Natural killer cell treated with Interleukin-12 subunit alpha and Interleukin-12 subunit beta and Interleukin-15 and Interleukin-18, amount 100 ng/mL, for 72 hours (primary cell): ENCODE data around the gene KLRC3. TPM values are rescaled to one million over a fixed set of nuclear protein-coding genes. Genes with fewer than 3 reads are reported as not detected.
"Not testable (repeated sequence)": the region's sequence is repeated elsewhere in the genome, so short reads cannot be mapped to it uniquely, and the experiment has no call there.

ENCODE experiments used
- ATAC-seq, 2 donors: fragments of 150-1000 bp; cut with Tn5 transposase in 1 of 2; sonication (Bioruptor Pico), chemical (Tn5 transposase) in 1 of 2; 2 replicates each; pipeline ENCODE4 v1.10.0; 2021
- DNase-seq: peaks from one replicate; pipeline ENCODE4 v3.0.0; 2022; ENCODE audit warnings: low spot score
- H3K27ac Mint-ChIP-seq, 2 donors: 1 replicate in 1 of 2; 2 replicates in 1 of 2; pipeline ENCODE4 v1.8.0; 2022; ENCODE audit warnings: mixed read lengths in 2 of 2, mild to moderate bottlenecking in 1 of 2, moderate library complexity in 1 of 2
- H3K27me3 Mint-ChIP-seq, 2 donors: 1 replicate in 1 of 2; 2 replicates in 1 of 2; pipeline ENCODE4 v1.8.0; 2022; ENCODE audit warnings: mixed read lengths in 2 of 2
- H3K36me3 Mint-ChIP-seq: one replicate; pipeline ENCODE4 v1.8.0; 2022; ENCODE audit warnings: mixed read lengths
- H3K4me1 Mint-ChIP-seq, 2 donors: 1 replicate in 1 of 2; 2 replicates in 1 of 2; pipeline ENCODE4 v1.8.0; 2022; ENCODE audit warnings: low read depth in 2 of 2, mixed read lengths in 2 of 2, mild to moderate bottlenecking in 1 of 2
- H3K4me3 Mint-ChIP-seq: one replicate; pipeline ENCODE4 v1.8.0; 2022; ENCODE audit warnings: mixed read lengths
- H3K9me3 Mint-ChIP-seq: 2 replicates; pipeline ENCODE4 v1.8.0; 2022; ENCODE audit warnings: mixed read lengths
- total RNA-seq, 2 donors: library from RNA; stranded (reverse); gene quantifications; one replicate each; pipeline ENCODE4 v1.2.3, GENCODE V29; 2022

KLRC3 gene
- total RNA-seq = 1 to 10 TPM; 7.9 to 9.6 TPM

- H3K27me3 Mint-ChIP-seq, H3K9me3 Mint-ChIP-seq, DNase-seq: not testable (repeated sequence)
- ATAC-seq = peak in 1 of 2 donors; percentile 54
- Mint-ChIP-seq H3K4me1 (peaks cover 4 to 12% of the 10 kb centered on the region in 2 donors), H3K27ac (peak within 1 kb of the TSS; percentile 43 to 81), H3K4me3 (peak within 1 kb of the TSS; percentile 84), H3K36me3 (peaks cover 13% of the 10 kb centered on the region)
Observed at GRCh38 chr12:10420334-10420733, at the start of gene KLRC3. TSS of gene KLRC3 (minus strand) at chr12:10420595. CDS start at chr12:10420550, 45 bp downstream.

GRCh38 chr12:10469701-10470100, 49.3 kb upstream of the KLRC3 start:
- Mint-ChIP-seq H3K27ac (no peak overlapping the region), H3K9me3 (peaks cover 10% of the 10 kb centered on the region), H3K27me3 (no peaks in the 10 kb centered on the region), H3K36me3 (peaks cover 35% of the 10 kb centered on the region), H3K4me3 (no peak overlapping the region), H3K4me1 (peaks cover 6 to 12% of the 10 kb centered on the region in 2 donors)
- ATAC-seq = no peak
- DNase-seq = no peak

- H3K27me3 Mint-ChIP-seq = no peaks in the 10 kb centered on the region
- peaks cover 63% of the 10 kb centered on the region for H3K36me3 Mint-ChIP-seq
- ATAC-seq (no peak), DNase-seq (no peak)
- peaks cover 6 to 14% of the 10 kb centered on the region in 2 donors for H3K4me1 Mint-ChIP-seq
- H3K27ac Mint-ChIP-seq = no peak overlapping the region
- peaks cover 20% of the 10 kb centered on the region for H3K9me3 Mint-ChIP-seq
- no peak overlapping the region for H3K4me3 Mint-ChIP-seq
Observed at GRCh38 chr12:10466311-10466710, 45.9 kb upstream of the KLRC3 start.

DNA sequence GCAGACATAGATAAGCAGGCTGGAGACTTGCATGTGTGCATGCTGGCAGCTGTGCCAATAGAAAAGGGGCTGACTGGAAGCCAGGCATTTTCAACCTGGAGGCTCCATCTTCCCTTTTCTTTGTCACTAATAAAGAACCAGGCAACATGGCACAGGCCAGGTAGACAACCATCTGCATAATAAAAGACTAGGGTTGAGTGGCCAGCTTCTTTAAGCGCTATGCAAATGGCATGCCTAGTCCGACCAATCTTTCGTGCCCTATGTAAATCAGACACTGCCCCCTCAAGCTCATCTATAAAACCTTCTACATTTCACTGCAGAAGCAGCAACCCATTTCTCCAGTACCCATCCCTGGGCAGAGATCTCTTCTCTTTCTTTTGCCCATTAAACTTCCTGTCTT, 37.4 kb upstream of the KLRC3 start:
- no peak overlapping the region for H3K4me3 Mint-ChIP-seq
- peaks cover 41% of the 10 kb centered on the region for H3K36me3 Mint-ChIP-seq
- H3K9me3 Mint-ChIP-seq = peaks cover 36% of the 10 kb centered on the region
- no peak for DNase-seq
- peaks cover 28 to 35% of the 10 kb centered on the region in 2 donors for H3K4me1 Mint-ChIP-seq
- no peak for ATAC-seq
- H3K27ac Mint-ChIP-seq = peak overlapping the region in 1 of 2 donors; percentile 8
- no peaks in the 10 kb centered on the region for H3K27me3 Mint-ChIP-seq

- H3K27ac Mint-ChIP-seq = peak overlapping the region; percentile 40 to 48
- H3K9me3 Mint-ChIP-seq = peaks cover 28% of the 10 kb centered on the region
- no peak for DNase-seq
- peaks cover 28 to 35% of the 10 kb centered on the region in 2 donors for H3K4me1 Mint-ChIP-seq
- H3K4me3 Mint-ChIP-seq = no peak overlapping the region
- ATAC-seq = no peak
- no peaks in the 10 kb centered on the region for H3K27me3 Mint-ChIP-seq
- H3K36me3 Mint-ChIP-seq = peaks cover 32% of the 10 kb centered on the region
Observed at GRCh38 chr12:10456856-10457255, 36.5 kb upstream of the KLRC3 start.

GRCh38 chr12:10455766-10456165, 35.4 kb upstream of the KLRC3 start:
- DNase-seq (no peak), ATAC-seq (no peak)
- Mint-ChIP-seq H3K9me3 (peaks cover 26% of the 10 kb centered on the region), H3K4me3 (no peak overlapping the region), H3K27ac (peak overlapping the region; percentile 72 to 85), H3K27me3 (no peaks in the 10 kb centered on the region), H3K36me3 (peaks cover 31% of the 10 kb centered on the region), H3K4me1 (peaks cover 28 to 35% of the 10 kb centered on the region in 2 donors)

DNA sequence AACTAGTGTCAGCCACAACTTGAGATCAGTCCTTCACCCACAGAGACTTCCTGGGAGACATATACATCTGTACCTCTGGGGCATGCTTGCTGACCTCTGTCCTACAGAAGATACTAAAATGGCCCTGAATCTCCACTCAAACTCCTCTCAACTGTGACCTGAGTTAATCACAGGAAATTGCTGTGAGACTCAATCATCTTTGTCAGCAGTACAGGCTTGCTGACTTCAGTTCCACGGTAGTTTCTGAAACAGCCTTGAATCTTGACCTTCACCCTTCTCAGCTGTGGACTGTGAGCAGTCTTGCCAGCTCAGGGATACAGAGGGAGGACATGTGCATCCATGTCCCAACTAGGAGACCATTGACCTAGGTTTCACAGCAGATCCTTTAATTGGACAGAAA, 34.1 kb upstream of the KLRC3 start:
- Mint-ChIP-seq H3K4me3 (peak overlapping the region; percentile 51), H3K36me3 (peaks cover 34% of the 10 kb centered on the region), H3K27me3 (no peaks in the 10 kb centered on the region), H3K4me1 (peaks cover 28 to 32% of the 10 kb centered on the region in 2 donors), H3K9me3 (peaks cover 26% of the 10 kb centered on the region), H3K27ac (peak overlapping the region; percentile 72 to 85)
- peak; percentile 40 to 57 for ATAC-seq
- DNase-seq = no peak

DNA sequence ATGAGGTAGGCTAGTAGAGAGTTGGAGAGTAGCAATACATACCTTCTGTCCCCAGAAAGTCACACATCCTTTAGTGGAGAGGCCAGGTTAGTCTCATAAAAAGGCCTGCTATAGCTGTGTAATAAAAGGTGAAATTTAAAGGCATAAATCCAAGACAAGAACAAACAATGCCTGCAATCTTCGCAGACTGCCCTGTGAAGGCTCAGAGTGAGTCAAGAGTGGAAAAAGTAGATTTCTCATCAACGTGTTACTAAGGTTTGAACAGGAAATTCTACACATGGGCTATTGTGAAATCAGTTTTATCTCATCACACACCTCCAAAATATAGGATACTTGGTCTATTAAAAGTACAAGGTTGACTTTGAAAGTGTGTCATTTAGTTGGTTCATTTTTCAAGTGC, 32.8 kb upstream of the KLRC3 start, which contains the start of gene KLRC1:
Gene KLRC1 (minus strand): TSS at position 222 of the 400 bp plus-strand sequence. CDS start 2,221 bp downstream, outside the sequence.
- peak; percentile 82 to 86 for ATAC-seq
- H3K27me3 Mint-ChIP-seq = no peaks in the 10 kb centered on the region
- H3K9me3 Mint-ChIP-seq = peaks cover 22% of the 10 kb centered on the region
- peak within 1 kb of the TSS; percentile 78 to 85 for H3K27ac Mint-ChIP-seq
- peak within 1 kb of the TSS; percentile 77 for H3K4me3 Mint-ChIP-seq
- peaks cover 41% of the 10 kb centered on the region for H3K36me3 Mint-ChIP-seq
- H3K4me1 Mint-ChIP-seq = peaks cover 26 to 34% of the 10 kb centered on the region in 2 donors
- DNase-seq = no peak

- H3K9me3 Mint-ChIP-seq = no peaks in the 10 kb centered on the region
- peak overlapping the region; percentile 86 to 87 for H3K27ac Mint-ChIP-seq
- H3K36me3 Mint-ChIP-seq = peaks cover 23% of the 10 kb centered on the region
- no peak for DNase-seq
- ATAC-seq = peak in 1 of 2 donors; percentile 74
- no peaks in the 10 kb centered on the region for H3K27me3 Mint-ChIP-seq
- H3K4me1 Mint-ChIP-seq = peaks cover 14 to 20% of the 10 kb centered on the region in 2 donors
- peak overlapping the region; percentile 87 for H3K4me3 Mint-ChIP-seq
Observed at GRCh38 chr12:10448236-10448635, 27.8 kb upstream of the KLRC3 start.

GRCh38 chr12:10446052-10446451, 25.7 kb upstream of the KLRC3 start:
- H3K9me3 Mint-ChIP-seq, H3K27me3 Mint-ChIP-seq, DNase-seq: not testable (repeated sequence)
- Mint-ChIP-seq H3K4me3 (peak overlapping the region; percentile 60), H3K27ac (peak overlapping the region; percentile 76 to 87), H3K4me1 (peaks cover 16 to 20% of the 10 kb centered on the region in 2 donors), H3K36me3 (peaks cover 22% of the 10 kb centered on the region)
- peak; percentile 96 to 97 for ATAC-seq

- H3K27ac Mint-ChIP-seq, H3K36me3 Mint-ChIP-seq, H3K9me3 Mint-ChIP-seq, DNase-seq, H3K27me3 Mint-ChIP-seq, H3K4me3 Mint-ChIP-seq, ATAC-seq, H3K4me1 Mint-ChIP-seq: not testable (repeated sequence)
Observed at GRCh38 chr12:10441144-10441543, 20.7 kb upstream of the KLRC3 start.

DNA sequence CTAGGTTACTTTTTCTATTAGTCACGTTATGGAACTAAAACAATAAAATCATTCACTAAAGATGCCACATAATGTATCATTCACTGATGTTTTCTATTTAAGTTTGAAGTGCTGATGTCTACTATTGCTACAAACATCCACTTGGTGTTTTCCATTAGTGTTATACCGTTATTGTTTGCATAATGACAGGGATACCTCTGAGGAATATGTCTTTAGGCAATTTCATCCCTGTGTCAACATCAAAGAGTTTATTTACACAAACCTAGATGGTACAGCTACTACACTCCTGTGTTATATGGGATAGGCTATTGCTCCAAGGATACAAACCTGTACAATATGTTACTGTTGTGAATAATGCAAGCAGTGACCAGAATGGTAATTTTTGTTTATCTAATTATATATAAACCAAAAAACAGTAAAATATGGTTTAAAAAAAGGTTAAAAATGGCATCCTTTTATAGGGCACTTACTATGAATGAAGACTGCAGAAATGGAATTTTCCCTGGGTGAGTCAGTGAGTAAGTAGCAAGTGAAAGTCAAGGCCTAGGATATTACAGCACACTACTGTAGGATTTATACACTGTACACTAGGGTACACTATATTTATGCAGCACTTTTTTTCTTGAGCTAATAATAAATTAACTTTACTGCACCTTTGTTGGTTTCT, 19.3 kb upstream of the KLRC3 start:
- not testable (repeated sequence) for ATAC-seq

GRCh38 chr12:10437601-10438000, 17.2 kb upstream of the KLRC3 start:
- H3K4me1 Mint-ChIP-seq, DNase-seq, H3K4me3 Mint-ChIP-seq, H3K27me3 Mint-ChIP-seq, H3K36me3 Mint-ChIP-seq, H3K9me3 Mint-ChIP-seq, H3K27ac Mint-ChIP-seq: not testable (repeated sequence)
- peak; percentile 82 to 86 for ATAC-seq

More for the DNA sequence above, 19.3 kb upstream of the KLRC3 start:
- not testable (repeated sequence) for H3K9me3 Mint-ChIP-seq, H3K36me3 Mint-ChIP-seq, H3K4me3 Mint-ChIP-seq, H3K4me1 Mint-ChIP-seq, DNase-seq, H3K27me3 Mint-ChIP-seq, H3K27ac Mint-ChIP-seq

- peak; percentile 53 to 85 for ATAC-seq
- DNase-seq, H3K9me3 Mint-ChIP-seq, H3K36me3 Mint-ChIP-seq, H3K4me1 Mint-ChIP-seq, H3K27me3 Mint-ChIP-seq: not testable (repeated sequence)
- Mint-ChIP-seq H3K27ac (peak within 1 kb of the TSS in 1 of 2 donors; percentile 64), H3K4me3 (peak within 1 kb of the TSS; percentile 50)
Observed at GRCh38 chr12:10435816-10436215, 15.4 kb upstream of the KLRC3 start, which contains the start of gene KLRC2. TSS of gene KLRC2 (minus strand) at chr12:10436010. CDS start at chr12:10435986, 24 bp downstream.
